Stimulated activated CD8-positive, alpha-beta memory T cell treated with anti-CD3 and anti-CD28 coated beads, Interleukin-12 subunit alpha, Interleukin-12 subunit beta, amount 100 ng/mL, for 24 hours (primary cell): ENCODE results near the gene USP2.

Experiments
- DNase-seq: peaks from one replicate; pipeline ENCODE4 v3.0.0-alpha.2; 2020; ENCODE audit errors: extremely low read depth

Gene USP2

DNA sequence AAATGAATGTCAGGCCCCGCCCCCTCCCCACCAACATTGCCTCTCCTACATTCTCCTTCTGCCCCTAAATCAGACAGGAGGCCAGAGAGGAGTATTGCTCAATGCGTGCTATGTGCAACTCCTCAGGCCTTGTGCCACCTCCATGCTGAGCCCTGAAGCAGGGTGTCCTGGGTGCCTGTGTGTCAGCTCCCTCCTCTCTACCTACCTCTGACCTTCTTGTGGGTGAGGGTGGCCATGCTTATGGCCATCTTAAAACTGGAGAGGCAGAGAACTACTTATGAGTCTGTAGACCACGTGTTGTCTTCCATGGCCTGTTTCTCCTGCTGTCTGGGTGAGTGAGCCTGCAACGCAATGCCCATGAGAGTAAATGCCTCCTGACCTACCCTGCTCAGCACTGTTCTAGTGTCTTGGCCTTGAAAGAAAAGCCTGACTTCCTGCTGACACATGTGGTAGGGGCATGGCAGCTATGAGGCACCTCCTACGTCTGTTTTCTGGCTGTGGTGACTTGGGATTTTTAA, 75.1 kb downstream of the USP2 start:
- DNase-seq = no peak

DNA sequence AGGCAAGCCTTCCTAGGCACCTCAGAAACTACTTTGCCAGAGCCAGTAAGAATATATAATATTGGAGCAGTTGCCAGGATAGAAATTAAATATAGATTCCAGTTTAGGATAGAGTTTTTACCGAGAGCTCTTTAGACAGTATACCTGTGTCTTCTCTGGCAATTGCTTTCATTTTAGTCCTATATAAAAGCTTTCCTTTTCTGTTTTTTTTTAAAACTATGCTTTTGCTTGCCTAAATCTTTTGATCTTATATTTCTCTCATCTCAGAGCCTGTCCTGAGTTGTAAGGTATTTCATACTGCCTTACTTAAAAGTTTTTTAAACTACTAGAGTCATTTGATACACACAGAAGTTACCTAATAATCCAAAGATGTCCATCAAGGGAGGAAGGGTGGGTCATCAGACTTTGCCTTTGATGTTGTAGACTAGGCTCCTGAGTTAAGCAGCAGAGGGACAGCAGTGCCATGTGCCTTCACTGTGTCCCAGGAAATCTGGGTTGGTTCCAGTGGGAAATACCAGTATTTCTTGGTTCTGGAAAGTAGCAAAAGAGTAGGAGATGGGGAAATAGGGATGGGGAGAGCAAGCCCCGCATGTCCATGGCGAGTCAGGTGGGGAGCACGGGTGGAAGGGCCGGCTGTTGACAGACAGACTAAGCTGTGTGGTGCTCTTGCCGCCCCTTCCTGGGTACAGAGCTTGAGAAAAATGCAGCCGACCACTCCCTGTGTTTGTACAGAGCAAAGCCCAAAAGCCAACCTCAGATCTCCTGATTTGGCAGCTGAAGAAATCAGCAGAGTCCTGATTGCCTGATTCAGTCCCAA, 75.7 kb downstream of the USP2 start:
- DNase-seq = no peak
